Astrocyte (in vitro differentiated cells and primary cell): Measurements from ENCODE around the gene CEP63. TPM values are rescaled to one million over a fixed set of nuclear protein-coding genes. Genes with fewer than 3 reads are reported as not detected.
"Not testable (repeated sequence)": the region's sequence is repeated elsewhere in the genome, so short reads cannot be mapped to it uniquely, and the experiment has no call there.

Experiments
- DNase-seq: peaks from one replicate; pipeline ENCODE4 v3.0.0-alpha.2; 2010; ENCODE audit warnings: low read depth
- FAIRE-seq: peaks from 2 replicates; lab custom pipeline; 2011; peaks lifted over from hg19 to GRCh38; lab: Jason Lieb, UNC
- H2AFZ ChIP-seq: 2 replicates; pipeline ENCODE4 v1.6.0; 2012; ENCODE audit warnings: low read depth, low read length, inconsistent platforms
- H3K27ac ChIP-seq: 2 replicates; pipeline ENCODE4 v1.5.1; 2011; ENCODE audit warnings: low read depth, low read length, inconsistent platforms
- H3K27me3 ChIP-seq: 2 replicates; pipeline ENCODE4 v1.6.0; 2011; ENCODE audit warnings: low read length, inconsistent platforms; ENCODE audit not compliant: insufficient read depth
- H3K36me3 ChIP-seq: 2 replicates; pipeline ENCODE4 v1.5.1; 2011; ENCODE audit warnings: low read length, inconsistent platforms; ENCODE audit not compliant: insufficient read depth
- H3K4me1 ChIP-seq: 2 replicates; pipeline ENCODE4 v1.5.1; 2011; ENCODE audit warnings: low read length, inconsistent platforms; ENCODE audit not compliant: insufficient read depth
- H3K4me2 ChIP-seq: 2 replicates; pipeline ENCODE4 v1.6.0; 2012; ENCODE audit warnings: low read length, inconsistent platforms
- H3K4me3 ChIP-seq: 2 replicates; pipeline ENCODE4 v1.5.1; 2011; ENCODE audit warnings: low read depth, mild to moderate bottlenecking, low read length, inconsistent platforms; ENCODE audit not compliant: insufficient read depth
- H3K79me2 ChIP-seq: 2 replicates; pipeline ENCODE4 v1.6.0; 2012; ENCODE audit warnings: mild to moderate bottlenecking, low read length, inconsistent platforms; ENCODE audit not compliant: insufficient read depth
- H3K9ac ChIP-seq: 2 replicates; pipeline ENCODE4 v1.6.0; 2012; ENCODE audit warnings: mild to moderate bottlenecking, low read length, inconsistent platforms
- H3K9me3 ChIP-seq: 2 replicates; pipeline ENCODE4 v1.5.1; 2012; ENCODE audit warnings: low read depth, mild to moderate bottlenecking, low read length, inconsistent platforms; ENCODE audit not compliant: insufficient read depth
- H4K20me1 ChIP-seq: 2 replicates; pipeline ENCODE4 v1.6.0; 2012; ENCODE audit warnings: low read length, inconsistent platforms; ENCODE audit not compliant: insufficient read depth
- H3K27ac Mint-ChIP-seq: one replicate; pipeline ENCODE4 v1.8.0; 2021; ENCODE audit warnings: mild to moderate bottlenecking, mixed read lengths; ENCODE audit not compliant: unreplicated experiment
- H3K27me3 Mint-ChIP-seq: one replicate; pipeline ENCODE4 v1.8.0; 2021; ENCODE audit warnings: low read depth, mixed read lengths; ENCODE audit not compliant: unreplicated experiment
- H3K36me3 Mint-ChIP-seq: one replicate; pipeline ENCODE4 v1.8.0; 2021; ENCODE audit warnings: low read depth, mixed read lengths; ENCODE audit not compliant: unreplicated experiment
- H3K4me1 Mint-ChIP-seq: one replicate; pipeline ENCODE4 v1.8.0; 2021; ENCODE audit warnings: low read depth, mixed read lengths; ENCODE audit not compliant: unreplicated experiment
- H3K4me3 Mint-ChIP-seq: one replicate; pipeline ENCODE4 v1.8.0; 2021; ENCODE audit warnings: mild to moderate bottlenecking, moderate library complexity, mixed read lengths; ENCODE audit not compliant: unreplicated experiment
- H3K9me3 Mint-ChIP-seq: one replicate; pipeline ENCODE4 v1.8.0; 2021; ENCODE audit warnings: mild to moderate bottlenecking, mixed read lengths; ENCODE audit not compliant: unreplicated experiment
- EZH2 ChIP-seq: IDR thresholded peaks from 2 replicates; pipeline ENCODE4 v1.6.1; 2012; ENCODE audit warnings: mild to moderate bottlenecking, low read length, inconsistent platforms; ENCODE audit not compliant: insufficient read depth
- total RNA-seq: library from RNA; stranded (reverse); gene quantifications from 2 replicates; pipeline ENCODE4 v1.2.1, GENCODE V29; 2021
- TF ChIP-seq, protein P1 (sequence below): IDR thresholded peaks from 2 replicates; pipeline ENCODE4 v1.5.1; 2011; ENCODE audit warnings: low read depth, mild to moderate bottlenecking, inconsistent platforms, low read length, moderate library complexity; ENCODE audit not compliant: insufficient read depth

The CEP63 gene
- total RNA-seq, 1 donor from 2014 or later: 21.3 TPM

DNA sequence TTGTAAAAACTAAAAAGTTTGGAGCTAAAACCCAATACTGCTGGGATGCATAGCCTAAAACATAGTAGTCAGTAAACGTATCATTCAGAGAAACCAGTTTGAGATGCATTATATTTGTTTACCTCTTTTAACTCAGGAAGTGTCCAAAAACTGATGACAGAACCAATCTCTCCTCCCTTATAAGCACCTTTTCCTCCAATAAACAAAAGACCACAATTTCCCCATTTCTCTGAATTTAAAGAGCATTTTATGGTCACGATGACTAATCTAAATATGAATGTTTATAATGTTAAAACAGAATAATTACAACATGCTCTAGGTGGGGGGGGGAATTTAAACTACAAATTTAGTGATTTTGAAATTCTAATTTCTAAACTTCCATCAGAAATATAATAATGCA is 58.5 kb downstream of the CEP63 start:
- H3K27ac ChIP-seq: no peak overlapping the region
- H3K9me3 Mint-ChIP-seq: no peaks in the 10 kb centered on the region

DNA sequence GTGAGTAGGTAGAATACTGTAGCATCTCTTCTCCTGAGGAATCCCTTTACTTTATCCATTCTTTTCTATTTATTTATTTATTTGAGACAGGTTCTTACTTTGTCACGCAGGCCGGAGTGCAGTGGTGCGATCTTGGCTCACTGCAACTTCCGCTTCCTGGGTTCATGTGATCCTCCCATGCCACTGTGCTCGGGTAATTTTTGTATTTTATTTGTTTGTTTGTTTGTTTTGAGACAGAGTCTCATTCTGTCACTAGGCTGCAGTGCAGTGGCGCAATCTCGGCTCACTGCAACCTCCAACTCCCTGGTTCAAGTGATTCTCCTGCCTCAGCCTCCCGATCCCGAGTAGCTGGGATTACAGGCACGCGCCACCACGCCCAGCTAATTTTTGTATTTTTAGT is 58.9 kb downstream of the CEP63 start:
- not testable (repeated sequence) for H3K9me3 Mint-ChIP-seq, H3K4me2 ChIP-seq, H2AFZ ChIP-seq, H3K9ac ChIP-seq, FAIRE-seq, H3K27me3 Mint-ChIP-seq, H4K20me1 ChIP-seq, H3K36me3 Mint-ChIP-seq, H3K27ac Mint-ChIP-seq, H3K4me1 ChIP-seq, H3K79me2 ChIP-seq, H3K4me3 Mint-ChIP-seq, DNase-seq, H3K27ac ChIP-seq, H3K4me3 ChIP-seq, H3K36me3 ChIP-seq, H3K27me3 ChIP-seq, H3K9me3 ChIP-seq, H3K4me1 Mint-ChIP-seq

More for the DNA sequence above, 58.5 kb downstream of the CEP63 start:
- no peaks in the 10 kb centered on the region for H4K20me1 ChIP-seq
- no peak overlapping the region for H3K4me2 ChIP-seq
- DNase-seq (no peak), FAIRE-seq (no peak)
- no peak overlapping the region for H2AFZ ChIP-seq
- no peaks in the 10 kb centered on the region for H3K27me3 ChIP-seq
- no peaks in the 10 kb centered on the region for H3K27me3 Mint-ChIP-seq
- TF ChIP-seq EZH2: no peak
- TF ChIP-seq, protein P1, sequence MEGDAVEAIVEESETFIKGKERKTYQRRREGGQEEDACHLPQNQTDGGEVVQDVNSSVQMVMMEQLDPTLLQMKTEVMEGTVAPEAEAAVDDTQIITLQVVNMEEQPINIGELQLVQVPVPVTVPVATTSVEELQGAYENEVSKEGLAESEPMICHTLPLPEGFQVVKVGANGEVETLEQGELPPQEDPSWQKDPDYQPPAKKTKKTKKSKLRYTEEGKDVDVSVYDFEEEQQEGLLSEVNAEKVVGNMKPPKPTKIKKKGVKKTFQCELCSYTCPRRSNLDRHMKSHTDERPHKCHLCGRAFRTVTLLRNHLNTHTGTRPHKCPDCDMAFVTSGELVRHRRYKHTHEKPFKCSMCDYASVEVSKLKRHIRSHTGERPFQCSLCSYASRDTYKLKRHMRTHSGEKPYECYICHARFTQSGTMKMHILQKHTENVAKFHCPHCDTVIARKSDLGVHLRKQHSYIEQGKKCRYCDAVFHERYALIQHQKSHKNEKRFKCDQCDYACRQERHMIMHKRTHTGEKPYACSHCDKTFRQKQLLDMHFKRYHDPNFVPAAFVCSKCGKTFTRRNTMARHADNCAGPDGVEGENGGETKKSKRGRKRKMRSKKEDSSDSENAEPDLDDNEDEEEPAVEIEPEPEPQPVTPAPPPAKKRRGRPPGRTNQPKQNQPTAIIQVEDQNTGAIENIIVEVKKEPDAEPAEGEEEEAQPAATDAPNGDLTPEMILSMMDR: no peak
- peaks cover 4% of the 10 kb centered on the region for H3K36me3 Mint-ChIP-seq
- no peak overlapping the region for H3K4me3 ChIP-seq
- H3K27ac Mint-ChIP-seq: no peak overlapping the region
- H3K4me1 ChIP-seq: no peaks in the 10 kb centered on the region
- H3K79me2 ChIP-seq: no peaks in the 10 kb centered on the region
- no peaks in the 10 kb centered on the region for H3K9me3 ChIP-seq
- H3K4me3 Mint-ChIP-seq: no peak overlapping the region
- no peak overlapping the region for H3K9ac ChIP-seq
- no peaks in the 10 kb centered on the region for H3K36me3 ChIP-seq
- peaks cover 2% of the 10 kb centered on the region for H3K4me1 Mint-ChIP-seq

DNA sequence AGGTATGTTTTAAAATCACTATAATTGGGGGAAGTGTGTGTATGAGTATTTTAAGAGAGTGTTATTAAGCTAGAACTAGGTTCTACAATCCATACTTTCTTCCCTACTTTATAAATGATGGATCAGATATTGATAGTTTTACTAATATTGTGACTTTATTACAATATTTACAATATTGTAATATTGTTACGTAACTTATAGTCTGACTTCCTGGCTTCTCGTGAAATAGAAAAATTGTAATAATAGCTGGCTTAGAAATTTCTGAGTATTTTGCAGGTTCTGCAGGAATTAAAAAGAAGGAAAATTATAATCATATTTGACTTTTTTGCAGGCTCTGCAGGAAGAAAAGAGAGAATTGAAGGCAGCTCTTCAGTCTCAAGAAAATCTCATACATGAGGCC is 60.0 kb downstream of the CEP63 start:
- H3K36me3 Mint-ChIP-seq: peaks cover 4% of the 10 kb centered on the region
- H3K36me3 ChIP-seq: no peaks in the 10 kb centered on the region
- no peak overlapping the region for H3K9ac ChIP-seq
- no peaks in the 10 kb centered on the region for H3K79me2 ChIP-seq
- H3K4me1 Mint-ChIP-seq: peaks cover 2% of the 10 kb centered on the region
- H3K27me3 ChIP-seq: no peaks in the 10 kb centered on the region
- H3K4me3 ChIP-seq: no peak overlapping the region
- H3K4me1 ChIP-seq: no peaks in the 10 kb centered on the region
- no peak overlapping the region for H2AFZ ChIP-seq
- FAIRE-seq (no peak), DNase-seq (no peak)
- no peak overlapping the region for H3K4me2 ChIP-seq
- H3K27me3 Mint-ChIP-seq: no peaks in the 10 kb centered on the region
- H3K9me3 ChIP-seq: no peaks in the 10 kb centered on the region
- no peak overlapping the region for H3K4me3 Mint-ChIP-seq
- no peak overlapping the region for H3K27ac ChIP-seq
- H3K9me3 Mint-ChIP-seq: no peaks in the 10 kb centered on the region
- no peak overlapping the region for H3K27ac Mint-ChIP-seq
- TF ChIP-seq, protein P1: no peak
- TF ChIP-seq EZH2: no peak
- no peaks in the 10 kb centered on the region for H4K20me1 ChIP-seq
